Measurements from ENCODE around the gene HNRNPUL2. TPM values are rescaled to one million over a fixed set of nuclear protein-coding genes. Genes with fewer than 3 reads are reported as not detected.
A peak's percentile ranks its signal among the peaks of the same experiment; 100 is the strongest.

HNRNPUL2 gene
- total and polyA plus RNA-seq, 2 of the 8 experiments (the other 6 are each of a cell fraction or from before 2014, with no cell fraction given) = 14.9 to 46.4 TPM

GRCh38 chr11:62666259-62666926, 60.9 kb downstream of the HNRNPUL2 start:
- Histone ChIP-seq H2AK5ac (ENCODE audit: low read depth, low read length) (no peak overlapping the region), H3K36me3 (ENCODE audit: control insufficient read depth in 2 of 4, insufficient read depth in 4 of 4, low read length in 3 of 4) (peaks cover 11 to 35% (median 20%) of the 10 kb centered on the region in 4 experiments), H3K4me2 (ENCODE audit: insufficient read depth in 1 of 2, low read depth in 2 of 2, low read length in 2 of 2) (peak overlapping the region; percentile 77 to 86), H3K14ac (ENCODE audit: insufficient read length) (no peak overlapping the region), H3K4ac (replicated peaks; ENCODE audit: insufficient read length, low read depth, low read length) (peak overlapping the region; percentile 74), H3K23ac (ENCODE audit: insufficient read length) (no peak overlapping the region), H3K23me2 (ENCODE audit: low read depth, low read length) (peaks cover 15% of the 10 kb centered on the region), H2BK20ac (ENCODE audit: low read length) (no peak overlapping the region), H4K20me1 (replicated peaks in 1 of 2; ENCODE audit: control insufficient read depth in 1 of 2, insufficient read depth in 2 of 2, low read length in 2 of 2) (peaks cover 3 to 6% of the 10 kb centered on the region in 2 experiments), H3K18ac (ENCODE audit: extremely low read depth, low read length) (peak overlapping the region; percentile 63; the same call in 1 of the 2 replicates), H3K79me1 (ENCODE audit: low read depth, low read length) (peaks cover 5% of the 10 kb centered on the region), H2BK5ac (ENCODE audit: low read depth, low read length) (peak overlapping the region; percentile 80), H3K56ac (replicated peaks; ENCODE audit: insufficient read length, low read depth, low read length) (peak overlapping the region; percentile 93), H3K27ac (ENCODE audit: low read depth, low read length) (peak overlapping the region; percentile 73; the same call in 1 of the 2 replicates), H3K4me1 (replicated peaks in 1 of 4; ENCODE audit: control insufficient read depth in 3 of 4, insufficient read depth in 4 of 4, low read length in 3 of 4) (peaks cover 4 to 11% (median 8%) of the 10 kb centered on the region in 4 experiments), H3K4me3 (ENCODE audit: extremely low read depth in 1 of 4, insufficient read depth in 2 of 4, low read depth in 3 of 4, low read length in 4 of 4) (peak overlapping the region; percentile 83 to 98 (median 95)), H3K9me3 (ENCODE audit: insufficient read depth in 2 of 2, low read depth in 1 of 2, low read length in 1 of 2) (no peaks in the 10 kb centered on the region), H2AFZ (ENCODE audit: low read length) (no peak overlapping the region), H3K27me3 (replicated peaks in 1 of 4; ENCODE audit: control insufficient read depth in 3 of 4, extremely low read depth in 1 of 4, insufficient read depth in 3 of 4, low read length in 3 of 4) (no peaks in the 10 kb centered on the region), H3K79me2 (ENCODE audit: control insufficient read depth in 1 of 2, insufficient read depth in 2 of 2, low read length in 2 of 2) (peaks cover 7 to 33% of the 10 kb centered on the region in 2 experiments; a peak in 3 of 4 replicates), H3K9ac (replicated peaks in 1 of 4; ENCODE audit: extremely low read depth in 1 of 4, low read depth in 3 of 4, low read length in 3 of 4) (peak overlapping the region; percentile 57 to 92 (median 90)), H4K5ac (ENCODE audit: insufficient read length, low read depth, low read length) (peak overlapping the region; percentile 84), H2BK12ac (ENCODE audit: low read depth, low read length) (no peak overlapping the region), H2BK120ac (replicated peaks; ENCODE audit: low read depth, low read length) (peak overlapping the region; percentile 56), H4K91ac (replicated peaks; ENCODE audit: insufficient read length, low read length) (peak overlapping the region; percentile 1), H2BK15ac (ENCODE audit: low read length) (no peak overlapping the region), H4K8ac (ENCODE audit: extremely low read depth, insufficient read depth, low read length) (no peak overlapping the region; the same call in 1 of the 2 replicates)
- ChIA-PET POLR2A (ENCODE audit: partially characterized antibody) (interaction anchor here (0.6 to 61.4 kb wide), 28 partner anchors 6 to 223 kb away, joined by 3 to 2041 read pairs (median 20); partner anchors contain the start of genes B3GAT3, BSCL2, C11orf98 and CSKMT), CTCF (ENCODE audit: partially characterized antibody) (interaction anchor here (0.7 to 2.5 kb wide), 10 partner anchors 11 to 1525 kb away, joined by 3 to 8 read pairs (median 4); no protein-coding TSS in a partner anchor)
- peak; percentile 57 to 81 for TF ChIP-seq POLR2A (IDR thresholded peaks at IDR 0.05; ENCODE audit: control extremely low read depth in 1 of 2, low read depth in 2 of 2, low read length in 2 of 2)
- TF ChIP-seq SIRT6 (IDR thresholded peaks at IDR 0.05; ENCODE audit: low read length) = peak; percentile 21
- no peak for TF ChIP-seq CTBP2 (IDR thresholded peaks at IDR 0.05; ENCODE audit: borderline replicate concordance, insufficient read depth, insufficient read length, low read length)
- no peak for TF ChIP-seq ATF3 (IDR thresholded peaks at IDR 0.05; ENCODE audit: insufficient read depth, low read depth, low read length)
- TF ChIP-seq POLR2AphosphoS5 (IDR thresholded peaks at IDR 0.05; ENCODE audit: low read depth, low read length) = peak; percentile 66; the same call in 1 of the 2 replicates
- WGBS, 2 experiments (ENCODE audit: extremely low coverage in 1 of 2, insufficient coverage in 1 of 2, insufficient read length in 1 of 2, insufficient replicate concordance in 2 of 2, low coverage in 1 of 2, low lambda C conversion rate in 2 of 2, missing lambda C conversion rate in 1 of 2) = 65% methylated on average over 16 of the region's 16 CpGs; no CpG with 5 or more reads in 1 of the 2 experiments
- DNase-seq (ENCODE audit: low read depth in 1 of 2, low spot score in 2 of 2) = no peak
- FAIRE-seq = no peak
